ENCODE measurements around the gene ADD1. TPM values are rescaled to one million over a fixed set of nuclear protein-coding genes. Genes with fewer than 3 reads are reported as not detected.

The ADD1 gene
- total and polyA plus RNA-seq, 2 of the 13 experiments (the other 11 are each of a cell fraction or from before 2014, with no cell fraction given) = 73.9 to 122 TPM

DNA sequence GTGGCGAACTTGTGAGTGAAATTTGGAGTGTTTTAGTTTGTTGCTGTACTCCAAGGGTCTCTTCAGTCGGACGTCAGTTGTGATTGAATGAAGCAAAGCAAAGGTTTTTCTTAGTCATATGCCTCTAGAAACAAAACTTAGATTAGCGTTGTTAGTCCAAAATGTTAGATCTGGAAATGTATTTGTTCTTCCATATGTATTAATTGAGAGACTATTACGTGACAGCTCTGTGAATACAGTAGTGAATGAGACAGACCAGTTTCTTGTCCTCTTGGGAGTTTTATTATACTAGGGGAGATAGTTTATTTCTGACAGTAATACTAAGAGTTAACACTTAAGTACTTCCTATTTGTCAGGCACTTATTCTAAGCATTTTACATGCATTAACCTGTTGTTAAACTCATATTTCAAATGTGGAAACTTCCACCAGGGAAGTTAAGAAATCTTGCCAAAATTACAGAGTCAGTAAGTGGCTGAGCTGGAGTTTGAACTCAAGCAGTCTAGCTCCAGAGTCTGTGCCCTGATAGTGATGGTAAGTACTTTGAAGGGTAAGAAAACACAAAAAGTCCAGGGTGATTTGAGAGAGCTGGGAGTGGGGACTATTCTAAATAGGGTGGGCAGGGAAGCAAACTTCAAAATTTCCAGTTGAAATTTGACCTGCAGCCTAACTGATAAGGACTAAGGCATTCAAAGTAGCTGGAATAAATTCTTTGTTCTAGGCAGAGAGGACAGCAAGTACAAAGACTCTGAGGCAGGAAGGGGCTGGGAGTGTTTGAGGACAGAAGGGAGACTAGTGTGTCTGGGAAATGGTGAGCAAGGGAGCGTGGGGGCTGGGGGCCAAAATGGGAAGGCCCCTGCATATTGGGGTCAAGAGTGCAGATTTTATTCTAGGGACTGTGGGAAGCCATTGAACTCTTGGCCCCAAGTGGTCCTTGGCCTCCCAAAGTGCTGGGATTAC lies 17.0 kb downstream of the ADD1 start (continued):
- TF ChIP-seq ZNF281 (CRISPR knock-in tag; IDR thresholded peaks at IDR 0.05; ENCODE audit: borderline replicate concordance) (peak; percentile 86; the same call in 1 of the 2 replicates), ZNF24 (IDR thresholded peaks at IDR 0.05) (no peak), ZNF691 (CRISPR knock-in tag; IDR thresholded peaks at IDR 0.05; ENCODE audit: borderline replicate concordance, low read depth) (no peak; the same call in 1 of the 2 replicates), PCBP2 (optimal IDR thresholded peaks at IDR 0.05; ENCODE audit: low read depth, low read length, poor library complexity, severe bottlenecking) (no peak), NCOR1 (IDR thresholded peaks at IDR 0.05; ENCODE audit: borderline replicate concordance, low read length) (peak; percentile 95), ISL2 (CRISPR knock-in tag; IDR thresholded peaks at IDR 0.05) (peak; percentile 65; the same call in 1 of the 2 replicates), HBP1 (CRISPR knock-in tag; IDR thresholded peaks at IDR 0.05; ENCODE audit: low read depth) (no peak), TBP (CRISPR knock-in tag; IDR thresholded peaks at IDR 0.05) (no peak), PCBP1 (IDR thresholded peaks at IDR 0.05; ENCODE audit: borderline replicate concordance, low read depth, low read length) (no peak), ZNF75D (CRISPR knock-in tag; IDR thresholded peaks at IDR 0.05; ENCODE audit: borderline replicate concordance) (no peak), ZNF382 (CRISPR knock-in tag; IDR thresholded peaks at IDR 0.05; ENCODE audit: borderline replicate concordance) (no peak), SMC3 (IDR thresholded peaks at IDR 0.05; ENCODE audit: low read length) (no peak), HDAC1 (CRISPR knock-in tag; IDR thresholded peaks at IDR 0.05) (peak; percentile 35; the same call in 1 of the 2 replicates), RBFOX2 (IDR thresholded peaks at IDR 0.05; ENCODE audit: low read depth, low read length) (no peak), HMG20A (CRISPR knock-in tag; IDR thresholded peaks at IDR 0.05; ENCODE audit: borderline replicate concordance) (peak; percentile 59)
- TF ChIP-seq, protein P1, sequence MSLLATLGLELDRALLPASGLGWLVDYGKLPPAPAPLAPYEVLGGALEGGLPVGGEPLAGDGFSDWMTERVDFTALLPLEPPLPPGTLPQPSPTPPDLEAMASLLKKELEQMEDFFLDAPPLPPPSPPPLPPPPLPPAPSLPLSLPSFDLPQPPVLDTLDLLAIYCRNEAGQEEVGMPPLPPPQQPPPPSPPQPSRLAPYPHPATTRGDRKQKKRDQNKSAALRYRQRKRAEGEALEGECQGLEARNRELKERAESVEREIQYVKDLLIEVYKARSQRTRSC (CRISPR knock-in tag; IDR thresholded peaks at IDR 0.05; ENCODE audit: low read depth) = no peak
- TF ChIP-seq, protein P2, sequence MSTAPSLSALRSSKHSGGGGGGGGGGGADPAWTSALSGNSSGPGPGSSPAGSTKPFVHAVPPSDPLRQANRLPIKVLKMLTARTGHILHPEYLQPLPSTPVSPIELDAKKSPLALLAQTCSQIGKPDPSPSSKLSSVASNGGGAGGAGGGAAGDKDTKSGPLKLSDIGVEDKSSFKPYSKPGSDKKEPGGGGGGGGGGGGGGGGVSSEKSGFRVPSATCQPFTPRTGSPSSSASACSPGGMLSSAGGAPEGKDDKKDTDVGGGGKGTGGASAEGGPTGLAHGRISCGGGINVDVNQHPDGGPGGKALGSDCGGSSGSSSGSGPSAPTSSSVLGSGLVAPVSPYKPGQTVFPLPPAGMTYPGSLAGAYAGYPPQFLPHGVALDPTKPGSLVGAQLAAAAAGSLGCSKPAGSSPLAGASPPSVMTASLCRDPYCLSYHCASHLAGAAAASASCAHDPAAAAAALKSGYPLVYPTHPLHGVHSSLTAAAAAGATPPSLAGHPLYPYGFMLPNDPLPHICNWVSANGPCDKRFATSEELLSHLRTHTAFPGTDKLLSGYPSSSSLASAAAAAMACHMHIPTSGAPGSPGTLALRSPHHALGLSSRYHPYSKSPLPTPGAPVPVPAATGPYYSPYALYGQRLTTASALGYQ (CRISPR knock-in tag; IDR thresholded peaks at IDR 0.05) = peak; percentile 70; the same call in 1 of the 2 replicates
- TF ChIP-seq, protein P3, sequence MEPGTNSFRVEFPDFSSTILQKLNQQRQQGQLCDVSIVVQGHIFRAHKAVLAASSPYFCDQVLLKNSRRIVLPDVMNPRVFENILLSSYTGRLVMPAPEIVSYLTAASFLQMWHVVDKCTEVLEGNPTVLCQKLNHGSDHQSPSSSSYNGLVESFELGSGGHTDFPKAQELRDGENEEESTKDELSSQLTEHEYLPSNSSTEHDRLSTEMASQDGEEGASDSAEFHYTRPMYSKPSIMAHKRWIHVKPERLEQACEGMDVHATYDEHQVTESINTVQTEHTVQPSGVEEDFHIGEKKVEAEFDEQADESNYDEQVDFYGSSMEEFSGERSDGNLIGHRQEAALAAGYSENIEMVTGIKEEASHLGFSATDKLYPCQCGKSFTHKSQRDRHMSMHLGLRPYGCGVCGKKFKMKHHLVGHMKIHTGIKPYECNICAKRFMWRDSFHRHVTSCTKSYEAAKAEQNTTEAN (CRISPR knock-in tag; conservative IDR thresholded peaks at IDR 0.05) = peak; percentile 72
